HG03025 (cell line): ENCODE results near the gene ARMC6.
A peak's percentile ranks its signal among the peaks of the same experiment; 100 is the strongest.

Experiments used
- ATAC-seq: cut with Tn5 transposase; IDR thresholded peaks from one replicate; pipeline ENCODE4 v1.9.1; 2021; ENCODE audit warnings: mild to moderate bottlenecking, moderate library complexity; ENCODE audit not compliant: unreplicated experiment, low FRiP score

ARMC6 gene

GRCh38 chr19:19053508-19054314, 20.3 kb downstream of the ARMC6 start:
- ATAC-seq, result no peak

- ATAC-seq, result no peak
Measured at GRCh38 chr19:19054315-19054938, 21.0 kb downstream of the ARMC6 start.

GRCh38 chr19:19054939-19055440, 21.6 kb downstream of the ARMC6 start:
- no peak for ATAC-seq

- no peak for ATAC-seq
Measured at GRCh38 chr19:19055701-19056100, 22.3 kb downstream of the ARMC6 start.

GRCh38 chr19:19056636-19057275, 23.4 kb downstream of the ARMC6 start:
- no peak for ATAC-seq

- no peak for ATAC-seq
Measured at GRCh38 chr19:19057317-19057716, 23.9 kb downstream of the ARMC6 start.

GRCh38 chr19:19057720-19058119, 24.3 kb downstream of the ARMC6 start:
- ATAC-seq, result no peak

- no peak for ATAC-seq
Measured at GRCh38 chr19:19059018-19059836, 25.8 kb downstream of the ARMC6 start.

GRCh38 chr19:19059837-19060611, 26.6 kb downstream of the ARMC6 start:
- no peak for ATAC-seq

GRCh38 chr19:19061506-19061905, 28.1 kb downstream of the ARMC6 start:
- ATAC-seq, result no peak

- ATAC-seq, result no peak
Measured at GRCh38 chr19:19062454-19063182, 29.2 kb downstream of the ARMC6 start.

- ATAC-seq, result peak; percentile 88
Measured at GRCh38 chr19:19063183-19064097, 30.0 kb downstream of the ARMC6 start, which contains the start of gene SLC25A42. TSS of gene SLC25A42 (plus strand) at chr19:19063994. CDS start at chr19:19096125, 32,131 bp downstream.

- ATAC-seq, result peak; percentile 1
Measured at GRCh38 chr19:19064098-19064722, 30.8 kb downstream of the ARMC6 start.

- ATAC-seq, result no peak
Measured at GRCh38 chr19:19064811-19065745, 31.7 kb downstream of the ARMC6 start.

- ATAC-seq, result no peak
Measured at GRCh38 chr19:19067276-19068072, 34.1 kb downstream of the ARMC6 start.
